ENCODE results near the gene HS6ST3.

HS6ST3 gene

GRCh38 chr13:96851856-96852445 is 762.0 kb downstream of the HS6ST3 start:
- DNase-seq = no peak

- no peak for DNase-seq
Measured at GRCh38 chr13:96858133-96858826, 768.4 kb downstream of the HS6ST3 start.

DNA sequence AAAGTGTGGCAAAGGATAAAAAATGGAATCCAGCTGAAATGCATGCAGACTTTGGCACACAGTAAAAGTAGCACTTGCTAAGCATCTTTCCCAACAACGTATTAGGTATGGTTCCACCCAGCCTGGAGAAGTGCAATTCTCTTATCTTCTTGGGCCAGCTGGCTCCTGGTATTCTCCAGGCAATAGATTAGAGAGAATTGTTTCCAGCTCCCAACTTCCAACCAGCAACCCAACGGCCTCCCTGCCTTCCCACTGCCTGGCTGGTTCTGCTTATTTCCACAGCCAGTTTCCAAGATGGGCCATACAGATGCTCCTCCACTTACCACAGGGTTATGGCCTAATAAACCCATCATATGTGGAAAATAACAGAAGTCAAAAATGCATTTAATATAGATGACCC is 771.0 kb downstream of the HS6ST3 start:
- no peak for DNase-seq

- no peak for DNase-seq
Measured at GRCh38 chr13:96862093-96862492, 772.2 kb downstream of the HS6ST3 start.

GRCh38 chr13:96862999-96863398 is 773.1 kb downstream of the HS6ST3 start:
- no peak for DNase-seq

- no peak for DNase-seq
Measured at GRCh38 chr13:96871469-96871868, 781.6 kb downstream of the HS6ST3 start.

DNA sequence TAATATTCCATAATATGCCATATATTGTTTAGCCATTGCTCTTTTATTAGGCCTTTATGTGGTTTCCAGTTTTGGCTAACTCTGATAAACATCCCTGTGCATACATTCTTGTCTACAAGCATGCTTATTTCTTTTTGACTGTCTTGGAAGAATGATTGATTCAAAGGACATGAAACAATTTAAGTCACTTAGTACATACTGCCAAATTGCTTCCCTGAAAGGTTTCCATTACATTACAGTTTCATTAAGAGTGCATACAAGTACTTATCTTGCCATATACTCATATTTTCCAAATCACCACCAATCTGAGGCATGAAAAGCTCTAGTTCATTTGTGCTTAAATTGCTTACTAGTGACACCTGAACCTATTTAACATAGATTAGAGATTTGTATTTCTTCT is 790.5 kb downstream of the HS6ST3 start:
- DNase-seq = no peak

Measured in hippocampal formation (tissue), 2 donors.